GM21526 (cell line): ENCODE results near the gene SLC20A1.

Source experiments
- ATAC-seq: cut with Tn5 transposase; IDR thresholded peaks from one replicate; pipeline ENCODE4 v1.9.1; 2021; ENCODE audit warnings: moderate library complexity; ENCODE audit not compliant: unreplicated experiment, low FRiP score

The SLC20A1 gene

GRCh38 chr2:112623913-112624777 is 21.6 kb upstream of the SLC20A1 start:
- ATAC-seq: peak; percentile 70

DNA sequence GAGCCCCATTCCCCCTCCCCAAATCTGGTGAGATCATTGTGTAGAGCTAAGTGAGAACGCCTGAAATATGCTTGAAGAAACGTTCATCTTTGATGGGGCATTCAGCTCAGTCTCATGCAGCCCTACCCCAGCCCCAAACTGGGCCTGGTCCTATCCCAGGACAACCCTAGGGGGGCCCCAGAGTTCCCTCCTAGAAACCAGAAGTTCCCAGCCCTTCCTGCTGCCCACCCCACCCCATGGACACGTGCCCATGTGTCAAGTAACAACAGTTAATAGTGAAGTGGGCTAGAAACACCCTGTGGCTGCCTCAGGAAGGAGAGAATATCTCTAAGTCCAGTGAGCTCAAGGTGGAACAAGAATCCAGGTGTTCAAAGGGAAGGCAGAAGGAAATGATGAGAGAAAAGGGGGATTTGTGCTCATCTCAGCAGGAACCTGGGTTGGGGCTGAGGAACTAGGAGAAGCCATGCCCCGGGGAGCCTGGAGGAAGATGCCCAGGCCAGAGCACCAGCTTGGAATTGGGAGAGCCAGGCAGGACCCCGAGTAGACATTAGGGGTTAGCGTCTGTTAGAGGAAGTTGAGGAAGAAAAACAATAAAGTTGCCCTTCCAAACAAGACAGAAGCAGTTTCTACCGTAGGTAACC is 20.1 kb upstream of the SLC20A1 start:
- ATAC-seq: no peak

GRCh38 chr2:112626604-112627059 is 19.1 kb upstream of the SLC20A1 start:
- ATAC-seq: no peak

DNA sequence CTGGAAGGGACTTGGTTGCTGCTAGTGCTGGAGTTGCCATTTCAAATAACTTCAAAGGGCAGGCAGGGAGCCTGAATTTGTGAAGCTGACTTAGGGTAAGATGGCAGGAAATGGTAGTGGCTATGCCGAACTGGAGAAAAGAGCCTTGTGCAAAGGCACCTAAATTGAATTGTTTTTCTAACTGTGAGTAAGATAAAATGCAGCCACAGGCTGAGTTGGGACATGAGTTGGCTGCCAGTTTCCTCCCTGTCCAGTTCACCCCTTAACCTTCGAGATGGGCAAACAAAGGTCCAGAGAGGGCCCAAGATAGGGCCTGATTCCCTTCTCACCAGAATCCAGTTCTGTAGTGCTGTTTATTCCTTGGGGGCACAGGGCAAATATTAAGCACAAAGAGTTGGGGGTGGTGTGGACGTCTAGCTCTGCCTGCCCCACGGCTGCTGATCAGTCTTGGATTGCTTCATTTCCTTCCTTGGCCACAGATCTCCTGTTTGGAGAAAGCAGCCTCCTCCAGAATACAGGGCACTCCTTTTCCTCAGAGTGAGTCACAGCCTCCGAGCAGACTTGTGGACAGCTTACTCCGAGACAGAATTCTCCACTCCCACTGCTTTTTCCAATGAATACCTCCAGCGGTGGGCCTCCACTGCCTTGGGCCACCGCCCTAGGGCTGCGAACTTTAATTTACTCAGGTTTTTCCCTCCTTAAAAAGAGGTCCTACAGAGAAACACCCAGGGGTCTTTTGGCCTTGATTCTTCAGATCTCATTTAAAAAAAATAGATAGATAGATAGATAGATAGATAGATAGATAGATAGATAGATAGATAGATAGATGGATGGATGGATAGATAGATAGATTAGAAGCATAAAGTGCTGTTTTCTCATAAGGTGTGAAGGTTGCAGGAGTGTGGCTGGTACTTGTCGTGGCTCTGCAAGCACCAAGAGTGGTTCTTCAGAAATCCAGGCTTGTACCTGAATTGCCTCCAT is 18.4 kb upstream of the SLC20A1 start:
- no peak for ATAC-seq

DNA sequence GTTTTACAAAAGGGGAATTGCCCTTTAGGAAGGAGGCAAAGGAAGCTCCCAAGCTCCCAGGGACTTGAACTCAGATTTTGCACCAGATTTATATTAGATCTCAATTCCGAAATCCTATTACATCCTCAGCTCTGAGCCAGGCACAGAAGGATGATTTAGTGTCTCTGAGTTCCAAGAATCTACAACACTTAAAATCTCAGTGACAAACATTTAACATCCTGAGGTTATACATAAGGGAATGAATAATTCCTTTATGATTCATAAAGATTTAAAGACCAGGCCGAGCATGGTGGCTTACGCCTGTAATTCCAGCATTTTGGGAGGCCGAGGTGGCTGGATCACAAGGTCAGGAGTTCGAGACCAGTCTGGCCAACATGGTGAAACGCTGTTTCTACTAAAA is 16.5 kb upstream of the SLC20A1 start:
- ATAC-seq: no peak

DNA sequence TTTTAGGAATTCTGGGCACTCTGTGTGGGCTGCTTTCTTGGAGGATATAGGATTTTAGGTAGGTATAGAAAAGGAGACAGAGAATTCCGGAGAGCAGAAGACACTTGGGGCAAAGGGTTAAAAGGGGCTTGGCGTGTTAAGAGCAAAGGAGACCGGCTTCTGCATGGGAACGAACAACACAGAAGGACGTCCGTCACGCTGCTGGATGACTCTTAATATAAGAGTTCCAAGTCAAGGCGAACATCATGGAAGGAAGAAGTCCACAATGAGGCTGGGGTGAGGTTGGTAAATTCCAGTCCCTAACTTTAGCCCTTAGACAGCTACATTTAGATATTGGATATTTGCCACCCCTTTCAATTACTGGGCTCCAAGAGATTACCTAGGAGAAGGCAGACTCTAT is 15.9 kb upstream of the SLC20A1 start:
- ATAC-seq: no peak

GRCh38 chr2:112630268-112630667 is 15.5 kb upstream of the SLC20A1 start:
- ATAC-seq: no peak

- no peak for ATAC-seq
Observed at GRCh38 chr2:112633708-112634107, 12.0 kb upstream of the SLC20A1 start.

GRCh38 chr2:112634153-112634873 is 11.4 kb upstream of the SLC20A1 start:
- ATAC-seq: no peak

DNA sequence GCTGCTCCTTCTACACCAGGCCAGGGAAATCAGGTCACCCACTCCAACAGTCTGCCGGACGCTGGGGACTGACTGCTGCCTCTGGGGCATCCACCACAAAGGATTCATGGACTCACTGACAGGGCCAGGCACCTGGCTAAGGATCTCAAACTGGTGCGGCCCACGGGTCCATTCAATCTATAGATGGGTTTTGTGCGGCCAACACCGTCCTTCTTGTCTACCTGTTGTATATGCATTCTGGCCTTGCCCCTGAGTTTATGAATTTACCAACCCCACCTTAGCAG is 10.9 kb upstream of the SLC20A1 start:
- no peak for ATAC-seq

GRCh38 chr2:112636605-112637288 is 9.0 kb upstream of the SLC20A1 start:
- no peak for ATAC-seq

GRCh38 chr2:112637289-112637660 is 8.5 kb upstream of the SLC20A1 start:
- ATAC-seq: no peak

GRCh38 chr2:112639936-112640335 is 5.8 kb upstream of the SLC20A1 start:
- ATAC-seq: no peak

DNA sequence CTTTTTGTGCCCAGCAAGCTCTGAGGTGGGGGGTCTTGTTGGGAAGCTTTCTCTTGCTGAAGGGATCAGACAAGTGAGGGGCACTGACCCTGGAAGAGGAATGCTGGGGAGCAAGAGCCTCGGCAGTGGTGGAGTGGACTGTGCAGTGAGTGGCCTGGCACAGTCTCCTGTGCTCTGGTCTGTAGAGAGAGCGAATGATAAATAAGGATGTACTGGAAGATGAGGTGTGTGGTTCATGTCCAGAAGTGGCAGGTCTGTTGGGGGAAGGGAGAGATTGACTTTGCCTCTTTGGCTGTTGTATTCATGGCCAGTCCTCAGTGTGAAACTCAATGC is 5.3 kb upstream of the SLC20A1 start:
- ATAC-seq: no peak

DNA sequence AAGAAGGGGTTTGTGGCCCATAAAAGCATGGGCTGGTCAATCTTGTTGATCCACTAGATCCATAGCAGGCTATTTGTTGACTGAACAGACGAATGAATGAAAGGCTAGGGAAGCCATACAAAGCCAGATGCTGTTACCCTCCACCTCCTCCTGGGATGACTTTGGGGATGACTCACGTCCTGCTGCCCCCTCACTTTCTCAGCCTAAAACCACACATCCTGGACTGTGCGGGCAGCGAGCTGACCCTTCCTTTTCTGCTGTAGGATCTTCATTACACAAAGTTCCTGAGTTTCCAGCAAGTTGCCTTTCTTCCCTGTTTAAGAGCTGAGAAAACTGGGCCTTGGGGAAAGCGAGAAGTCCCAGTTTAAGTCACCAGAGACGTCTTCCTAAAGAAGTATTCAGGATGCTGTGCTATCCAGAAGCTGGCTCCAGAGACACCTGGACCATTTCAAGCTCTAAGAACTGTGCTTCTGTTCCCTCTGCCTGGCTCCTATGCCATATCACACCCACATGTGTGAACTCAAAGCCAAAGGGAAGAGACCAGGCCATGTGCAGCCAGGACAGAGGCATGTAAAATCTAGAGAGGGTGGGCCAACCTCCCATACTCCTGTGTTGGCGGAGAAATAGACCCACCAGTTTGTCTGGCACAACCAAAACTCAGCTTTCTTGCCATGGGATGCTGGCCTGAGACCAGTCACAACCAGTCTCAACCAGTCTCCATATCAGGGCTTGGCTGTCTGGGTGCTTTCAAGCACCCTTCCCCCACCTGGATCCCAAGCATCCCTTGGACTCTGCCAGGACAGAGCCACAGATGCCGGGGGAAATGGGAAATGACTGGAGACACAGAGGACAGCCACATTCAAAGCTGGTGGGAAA is 4.7 kb upstream of the SLC20A1 start:
- ATAC-seq: no peak

GRCh38 chr2:112641701-112642100 is 4.0 kb upstream of the SLC20A1 start:
- ATAC-seq: no peak

GRCh38 chr2:112642561-112642960 is 3.2 kb upstream of the SLC20A1 start:
- ATAC-seq: no peak

DNA sequence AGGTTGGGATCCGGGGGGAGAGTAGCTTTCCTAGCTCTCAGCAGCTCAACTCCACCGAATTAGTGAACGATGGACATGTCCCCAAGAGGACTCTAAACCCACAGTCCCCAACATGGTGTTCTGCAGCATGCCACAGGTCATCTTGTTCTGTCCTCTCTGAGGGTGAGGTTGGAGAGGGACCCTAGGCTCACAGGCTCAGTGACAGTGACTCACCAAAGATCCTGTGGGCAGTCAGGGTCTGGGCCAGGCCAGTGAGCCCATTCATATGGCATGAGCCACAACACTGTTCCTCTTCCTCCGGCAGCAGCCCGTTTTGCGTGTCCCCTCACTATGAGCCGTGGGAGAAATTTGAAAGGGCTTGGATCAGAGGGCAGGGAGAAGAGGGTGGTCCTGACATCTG is 2.8 kb upstream of the SLC20A1 start:
- no peak for ATAC-seq

DNA sequence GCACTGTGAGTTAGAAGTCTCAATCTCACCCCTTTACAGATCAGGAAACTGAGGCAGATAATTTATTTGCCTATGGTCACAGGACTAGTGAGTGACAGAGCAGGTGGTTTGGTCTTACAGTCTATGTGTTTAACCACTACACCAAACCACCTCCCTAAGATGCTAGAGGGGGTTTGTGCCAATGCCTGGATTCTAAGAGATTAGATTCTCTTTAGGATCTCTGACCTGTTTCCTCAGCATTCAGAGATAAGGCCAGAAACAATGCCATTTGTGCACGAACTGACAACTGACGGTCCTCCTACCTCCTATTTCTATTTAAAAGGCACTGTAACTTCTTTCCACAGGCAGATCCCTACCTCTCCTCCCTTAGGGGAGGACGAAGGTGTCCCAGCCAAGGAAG is 2.3 kb upstream of the SLC20A1 start:
- no peak for ATAC-seq
